Measurements from ENCODE around the gene MTF2.
"Not testable (repeated sequence)": the region's sequence is repeated elsewhere in the genome, so short reads cannot be mapped to it uniquely, and the experiment has no call there.

DNA sequence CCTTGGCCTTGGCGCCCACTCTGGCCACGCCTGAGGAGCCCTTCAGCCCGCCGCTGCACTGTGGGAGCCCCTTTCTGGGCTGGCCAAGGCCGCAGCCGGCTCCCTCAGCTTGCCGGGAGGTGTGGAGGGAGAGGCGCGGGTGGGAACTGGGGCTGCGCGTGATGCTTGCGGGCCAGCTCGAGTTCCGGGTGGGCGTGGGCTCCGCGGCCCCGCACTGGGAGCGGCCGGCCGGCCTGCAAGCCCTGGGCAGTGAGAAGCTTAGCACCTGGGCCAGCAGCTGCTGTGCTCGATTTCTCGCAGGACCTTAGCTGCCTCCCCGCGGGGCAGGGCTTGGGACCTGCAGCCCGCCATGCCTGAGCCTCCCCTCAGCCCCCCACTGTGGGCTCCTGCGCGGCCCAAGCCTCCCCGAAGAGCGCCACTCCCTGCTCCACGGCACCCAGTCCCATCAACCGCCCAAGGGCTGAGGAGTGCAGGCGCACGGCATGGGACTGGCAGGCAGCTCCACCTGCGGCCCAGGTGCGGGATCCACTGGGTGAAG lies 91.1 kb downstream of the MTF2 start:
- TF ChIP-seq NANOG (IDR thresholded peaks at IDR 0.05; ENCODE audit: borderline replicate concordance); EZH2phosphoT487 (IDR thresholded peaks at IDR 0.05; ENCODE audit: unreplicated experiment); POLR2AphosphoS5 (IDR thresholded peaks at IDR 0.05; ENCODE audit: low read depth): not testable (repeated sequence)
